Skin of body (tissue), 2 donors: ENCODE measurements around the gene FAF1. TPM values are rescaled to one million over a fixed set of nuclear protein-coding genes. Genes with fewer than 3 reads are reported as not detected.
"Not testable (repeated sequence)": the region's sequence is repeated elsewhere in the genome, so short reads cannot be mapped to it uniquely, and the experiment has no call there.

Experiments used
- DNase-seq: peaks from one replicate; lab custom pipeline; 2025; lab: John Stamatoyannopoulos, UW
- total RNA-seq: library from RNA; depleted of rRNA; stranded (reverse); fragments of >200 nt; gene quantifications from one replicate; pipeline ENCODE4 v1.2.3, GENCODE V29; 2014

Gene FAF1
- total RNA-seq, 1 donor from 2014 or later = 44.6 TPM

GRCh38 chr1:50964863-50965262 is 4.8 kb upstream of the FAF1 start:
- no peak for DNase-seq

DNA sequence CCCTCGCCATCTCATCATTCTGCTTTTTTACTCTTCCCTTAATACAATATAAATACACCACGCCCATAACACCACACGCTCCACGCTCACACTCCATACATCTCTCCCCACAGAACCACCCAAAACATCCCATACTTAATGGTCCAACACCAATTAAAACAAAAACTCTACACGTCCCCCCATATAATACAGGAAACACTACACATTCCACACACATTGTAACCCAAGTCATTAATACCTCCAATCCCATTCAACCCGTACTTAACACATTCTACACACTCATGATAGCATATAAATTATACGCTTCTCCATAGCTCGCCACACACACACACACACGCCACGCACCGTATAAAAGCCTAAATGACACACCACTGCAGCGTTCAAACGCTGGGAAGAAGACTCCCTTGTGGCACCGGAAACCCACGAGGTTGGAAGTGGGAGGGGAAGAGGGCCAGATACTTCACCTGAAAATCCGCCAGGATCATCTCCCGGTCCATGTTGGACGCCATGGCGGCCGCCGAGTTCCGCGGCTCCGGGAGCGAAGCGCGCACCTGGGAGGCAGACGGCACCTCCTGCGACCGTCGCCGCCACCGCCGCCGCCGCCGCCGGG is 659 bp downstream of the FAF1 start:
- no peak for DNase-seq

DNA sequence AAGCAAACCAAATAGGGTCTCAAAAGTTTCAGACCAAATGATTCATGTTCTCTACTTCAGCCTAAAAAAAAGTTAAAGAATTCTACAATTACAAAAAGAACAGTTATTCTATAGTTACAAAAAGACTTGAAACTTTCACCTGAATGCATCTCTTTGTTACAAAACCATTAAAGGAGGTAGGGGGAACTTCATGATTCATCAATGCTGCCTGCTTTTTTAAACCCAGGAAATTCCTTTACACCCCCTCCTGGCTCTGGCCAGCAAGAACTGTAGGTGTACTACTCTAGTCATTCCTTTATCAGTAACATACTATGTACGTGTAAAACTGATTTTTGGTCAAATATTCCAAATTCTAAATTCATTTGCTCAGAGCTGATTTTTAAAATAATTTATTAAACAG is 5.0 kb downstream of the FAF1 start:
- DNase-seq = no peak

GRCh38 chr1:50952566-50952965 is 7.5 kb downstream of the FAF1 start:
- DNase-seq = not testable (repeated sequence)

DNA sequence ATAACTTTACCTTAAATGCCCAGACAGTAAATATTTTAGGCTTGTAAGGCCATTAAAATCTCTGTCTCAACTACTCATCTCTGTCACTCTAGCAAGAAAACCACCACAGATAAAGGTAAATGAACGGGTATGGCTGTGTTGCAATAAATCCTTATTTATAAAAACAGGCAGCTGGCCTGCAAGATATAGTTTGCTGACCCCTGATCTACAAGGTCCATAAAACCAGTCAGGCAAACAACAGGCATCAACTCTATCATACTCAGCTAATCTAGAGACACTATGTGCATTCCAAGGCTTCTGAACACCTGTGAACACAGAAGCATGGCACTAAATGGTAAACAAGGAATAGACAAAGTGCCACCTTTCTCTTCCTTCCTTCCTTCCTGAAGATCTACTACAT is 9.7 kb downstream of the FAF1 start:
- DNase-seq = no peak

GRCh38 chr1:50949286-50949982 is 10.6 kb downstream of the FAF1 start:
- DNase-seq = no peak

DNA sequence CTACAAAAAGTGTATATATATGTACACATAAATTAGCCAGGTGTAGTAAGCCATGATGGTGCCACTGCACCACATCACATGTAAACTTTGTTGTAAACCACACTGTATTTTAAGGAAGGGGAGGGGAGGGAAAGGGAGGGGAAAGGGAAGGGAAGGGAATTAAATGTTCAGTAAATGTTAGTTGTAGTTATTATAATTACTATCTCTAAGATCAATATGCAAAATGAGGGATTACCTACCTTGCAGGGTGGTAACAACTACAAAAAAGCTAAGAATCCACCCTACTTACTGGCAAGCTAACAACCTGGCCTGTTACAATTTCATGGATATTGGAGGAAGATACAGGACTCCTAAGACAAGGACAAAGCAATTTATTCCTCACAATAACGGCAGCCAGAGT is 17.7 kb downstream of the FAF1 start:
- no peak for DNase-seq

- DNase-seq = no peak
Observed at GRCh38 chr1:50940291-50940690, 19.8 kb downstream of the FAF1 start.

DNA sequence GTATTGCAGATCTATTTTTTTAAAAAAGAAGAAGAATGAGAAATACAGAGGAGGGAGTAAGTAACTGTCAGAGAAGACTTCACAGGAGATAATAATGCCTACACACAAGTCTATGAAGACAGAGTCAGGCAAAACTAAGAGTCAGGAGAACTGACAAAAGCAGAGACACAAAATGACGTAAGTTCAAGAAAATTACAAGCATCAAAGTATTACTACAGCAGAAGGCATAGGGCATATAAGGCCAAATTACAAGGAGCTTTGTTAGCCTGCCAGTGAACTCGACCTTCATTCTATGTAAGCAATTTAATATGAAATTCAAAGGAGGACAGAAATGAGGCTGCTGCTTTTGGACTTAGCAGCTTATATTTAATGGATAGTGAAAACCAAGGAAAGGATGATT is 23.7 kb downstream of the FAF1 start:
- DNase-seq = no peak

GRCh38 chr1:50935276-50935675 is 24.8 kb downstream of the FAF1 start:
- DNase-seq = not testable (repeated sequence)

DNA sequence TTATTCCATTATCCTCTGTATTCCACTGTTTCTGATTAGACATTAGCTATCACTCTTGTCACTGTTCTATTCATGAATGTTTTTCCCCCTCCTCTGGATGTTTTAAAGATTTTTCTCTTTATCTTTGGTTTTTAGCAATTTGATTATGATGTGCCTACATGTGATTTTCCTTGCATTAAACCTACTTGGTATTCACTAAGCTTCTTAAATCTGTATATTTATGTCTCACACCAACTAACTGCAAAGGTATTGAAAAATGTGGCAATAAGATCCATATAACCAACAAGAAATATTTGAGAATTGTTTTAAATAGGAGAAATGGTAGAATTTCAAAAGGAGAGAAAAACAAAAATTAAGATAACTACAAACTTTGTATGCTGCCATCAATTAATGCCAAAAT is 25.2 kb downstream of the FAF1 start:
- no peak for DNase-seq

DNA sequence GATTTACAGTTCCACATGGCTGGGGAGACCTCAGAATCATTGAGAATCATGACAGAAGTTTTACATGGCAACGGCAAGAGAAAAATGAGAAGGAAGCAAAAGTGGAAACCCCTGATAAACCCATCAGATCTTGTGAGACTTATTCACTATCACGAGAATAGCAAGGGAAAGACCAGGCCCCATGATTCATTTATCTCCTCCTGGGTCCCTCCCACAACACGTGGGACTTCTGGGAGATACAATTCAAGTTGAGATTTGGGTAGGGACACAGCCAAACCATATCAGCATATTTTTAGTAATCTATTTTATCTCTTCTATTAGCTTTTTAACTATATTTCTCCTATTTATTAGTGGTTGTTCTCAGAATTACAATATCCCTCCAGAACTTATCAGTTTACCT is 26.3 kb downstream of the FAF1 start:
- DNase-seq = not testable (repeated sequence)

GRCh38 chr1:50932043-50932442 is 28.0 kb downstream of the FAF1 start:
- DNase-seq = not testable (repeated sequence)

DNA sequence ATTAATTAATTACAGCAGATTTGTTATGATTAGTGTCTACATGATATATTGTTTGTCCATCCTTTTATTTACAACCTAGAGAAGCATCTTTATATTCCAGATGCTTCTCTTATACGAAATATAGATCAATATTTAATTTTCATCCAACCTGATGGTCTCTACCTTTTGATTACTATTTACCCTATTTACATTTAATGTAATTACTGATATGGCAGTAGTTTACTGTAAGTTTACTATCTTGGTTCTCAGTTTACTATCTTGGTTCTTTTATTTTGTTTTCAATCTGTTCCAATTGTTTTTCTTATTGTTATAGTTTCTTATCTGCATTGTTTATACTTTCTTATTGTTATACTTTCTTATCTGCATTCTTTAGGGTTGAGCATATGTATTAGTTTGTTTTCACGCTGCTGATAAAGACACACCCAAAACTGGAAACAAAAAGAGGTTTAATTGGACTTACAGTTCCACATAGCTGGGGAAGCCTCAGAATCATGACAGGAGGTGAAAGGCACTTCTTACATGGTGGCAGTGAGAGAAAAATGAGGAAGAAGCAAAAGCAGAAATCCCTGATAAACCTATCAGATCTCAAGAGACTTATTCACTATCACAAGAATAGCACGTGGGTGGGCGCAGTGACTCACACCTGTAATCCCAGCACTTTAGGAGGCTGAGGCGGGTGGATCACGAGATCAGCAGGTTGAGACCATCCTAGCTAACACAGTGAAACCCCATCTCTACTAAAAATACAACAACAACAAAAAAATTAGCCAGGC is 28.9 kb downstream of the FAF1 start:
- DNase-seq = no peak

DNA sequence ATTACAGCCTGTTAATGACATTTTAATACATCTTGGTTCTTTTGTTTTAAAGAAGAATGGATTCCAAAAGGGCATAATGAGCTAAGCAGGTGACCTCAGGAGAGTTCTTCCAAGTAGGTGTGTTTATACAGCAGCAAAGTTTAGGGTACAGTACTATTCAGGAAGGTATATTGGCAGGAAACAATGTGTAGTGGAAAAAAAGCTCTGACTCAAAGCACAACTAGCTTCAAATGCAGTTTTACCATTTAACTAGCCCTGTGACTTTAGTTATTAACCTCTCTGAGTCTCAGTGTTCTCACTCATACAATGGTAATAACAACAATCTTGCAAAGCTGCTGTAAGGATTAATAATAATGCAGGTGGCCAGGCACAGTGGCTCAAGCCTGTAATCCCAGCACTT is 29.9 kb downstream of the FAF1 start:
- DNase-seq = no peak

GRCh38 chr1:50929376-50929958 is 30.6 kb downstream of the FAF1 start:
- DNase-seq = peak; percentile 41

GRCh38 chr1:50923564-50923963 is 36.5 kb downstream of the FAF1 start:
- DNase-seq = no peak

GRCh38 chr1:50921029-50921428 is 39.0 kb downstream of the FAF1 start:
- DNase-seq = no peak

DNA sequence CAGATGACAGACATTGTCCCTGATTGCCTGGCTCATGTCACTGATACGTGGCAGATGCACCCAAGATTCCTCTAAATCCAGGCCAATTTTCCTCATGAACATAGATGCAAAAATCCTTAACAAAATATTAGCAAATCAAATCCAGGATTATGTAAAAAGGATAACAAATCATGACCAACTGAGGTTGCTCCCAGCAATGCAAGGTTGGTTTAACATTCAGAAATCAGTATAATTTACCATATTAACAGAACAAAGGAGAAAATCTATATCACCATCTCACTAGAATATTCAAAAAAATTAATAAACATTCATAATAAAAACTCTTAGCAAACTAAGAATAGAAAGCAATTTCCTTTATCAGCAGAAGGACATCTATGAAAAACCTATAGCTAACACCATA is 39.7 kb downstream of the FAF1 start:
- no peak for DNase-seq

DNA sequence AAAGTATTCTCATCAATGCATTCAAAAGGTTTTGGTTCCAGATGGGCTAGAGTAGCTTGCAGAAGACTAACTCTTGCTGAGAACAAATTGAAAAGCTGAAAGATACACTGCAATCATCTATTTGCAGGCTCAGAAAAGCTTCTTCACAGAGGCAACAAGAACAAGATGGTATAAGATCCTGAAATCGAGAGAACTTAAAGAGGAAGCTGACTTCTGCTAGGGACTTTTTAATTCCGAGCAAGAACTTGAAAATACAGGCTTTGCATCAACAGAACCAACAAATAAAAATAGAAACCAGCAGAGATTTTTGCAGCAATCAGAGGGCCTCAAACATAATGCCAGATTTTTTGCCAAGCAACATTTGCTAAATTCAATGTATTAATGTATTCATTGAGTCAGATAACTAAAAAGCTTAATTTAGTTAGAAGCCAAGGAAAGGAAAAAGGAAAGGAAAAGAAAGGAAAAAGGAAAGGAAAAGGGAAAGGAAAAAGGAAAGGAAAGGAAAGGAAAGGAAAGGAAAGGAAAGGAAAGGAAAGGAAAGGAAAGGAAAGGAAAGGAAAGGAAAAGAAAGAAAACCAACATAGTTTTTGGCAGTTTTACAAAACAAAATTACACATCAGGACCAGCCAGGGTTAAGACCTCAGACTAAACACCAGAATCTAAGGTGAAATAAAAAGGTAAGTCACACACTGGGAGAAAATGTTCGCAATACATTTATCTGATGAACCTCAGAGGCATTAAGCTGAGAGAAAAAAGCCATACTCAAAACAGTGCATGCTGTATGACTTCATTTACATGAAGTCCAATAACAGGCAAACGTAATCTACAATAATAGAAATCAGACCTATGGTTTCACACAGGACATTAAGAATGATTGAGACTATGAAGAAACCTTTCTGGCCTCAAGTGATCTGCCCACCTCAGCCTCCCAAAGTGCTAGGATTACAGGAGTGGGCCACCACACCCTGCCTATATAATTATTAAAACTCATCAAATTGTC is 42.6 kb downstream of the FAF1 start:
- DNase-seq = no peak

- DNase-seq = no peak
Observed at GRCh38 chr1:50915621-50916020, 44.4 kb downstream of the FAF1 start.
